ENCODE results near the gene GPC3.
"Not testable (repeated sequence)": the region's sequence is repeated elsewhere in the genome, so short reads cannot be mapped to it uniquely, and the experiment has no call there.

GPC3 gene

GRCh38 chrX:133543654-133544053 lies 441.7 kb downstream of the GPC3 start:
- DNase-seq: no peak

- no peak for DNase-seq
Measured at GRCh38 chrX:133542476-133542875, 442.9 kb downstream of the GPC3 start.

GRCh38 chrX:133541021-133541420 lies 444.4 kb downstream of the GPC3 start:
- no peak for DNase-seq

GRCh38 chrX:133538148-133538547 lies 447.2 kb downstream of the GPC3 start:
- no peak for DNase-seq

- no peak for DNase-seq
Measured at GRCh38 chrX:133537142-133537541, 448.3 kb downstream of the GPC3 start.

- no peak for DNase-seq
Measured at GRCh38 chrX:133535066-133535465, 450.3 kb downstream of the GPC3 start.

- DNase-seq: no peak
Measured at GRCh38 chrX:133534172-133534571, 451.2 kb downstream of the GPC3 start.

- no peak for DNase-seq
Measured at GRCh38 chrX:133533249-133533648, 452.1 kb downstream of the GPC3 start.

GRCh38 chrX:133530960-133531359 lies 454.4 kb downstream of the GPC3 start:
- no peak for DNase-seq

- DNase-seq: no peak
Measured at GRCh38 chrX:133529578-133529977, 455.8 kb downstream of the GPC3 start.

GRCh38 chrX:133527825-133528224 lies 457.6 kb downstream of the GPC3 start:
- no peak for DNase-seq

GRCh38 chrX:133527415-133527814 lies 458.0 kb downstream of the GPC3 start:
- no peak for DNase-seq

GRCh38 chrX:133526773-133527172 lies 458.6 kb downstream of the GPC3 start:
- DNase-seq: not testable (repeated sequence)

GRCh38 chrX:133523526-133523925 lies 461.9 kb downstream of the GPC3 start:
- no peak for DNase-seq

- DNase-seq: no peak
Measured at GRCh38 chrX:133523081-133523487, 462.3 kb downstream of the GPC3 start.

- DNase-seq: no peak
Measured at GRCh38 chrX:133516686-133517085, 468.7 kb downstream of the GPC3 start.

GRCh38 chrX:133514486-133514885 lies 470.9 kb downstream of the GPC3 start:
- DNase-seq: no peak

- DNase-seq: no peak
Measured at GRCh38 chrX:133513123-133513522, 472.3 kb downstream of the GPC3 start.

- DNase-seq: no peak
Measured at GRCh38 chrX:133511041-133511440, 474.4 kb downstream of the GPC3 start.

GRCh38 chrX:133497356-133497755 lies 488.0 kb downstream of the GPC3 start:
- no peak for DNase-seq

- no peak for DNase-seq
Measured at GRCh38 chrX:133495464-133496391, 489.7 kb downstream of the GPC3 start.

GRCh38 chrX:133493366-133493765 lies 492.0 kb downstream of the GPC3 start:
- no peak for DNase-seq

GRCh38 chrX:133490955-133491354 lies 494.4 kb downstream of the GPC3 start:
- DNase-seq: no peak
